A673 (cell line): ENCODE data around the gene CA5A. TPM values are rescaled to one million over a fixed set of nuclear protein-coding genes. Genes with fewer than 3 reads are reported as not detected.

ENCODE experiments used
- BruUV-seq: library from RNA; stranded (reverse); fragments of 400-500 nt; replicated peaks from 2 replicates; lab custom pipeline; 2021; lab: Mats Ljungman, UMichigan
- CTCF ChIA-PET: fragments of 300-600 bp; sonication (Branson Sonifier 250); formaldehyde crosslinking; loops from one replicate; lab custom pipeline; 2022; ENCODE audit warnings: antibody characterized with exemption; lab: Charles Lee
- POLR2A ChIA-PET: fragments of 300-600 bp; sonication (Branson Sonifier 250); formaldehyde crosslinking; loops from one replicate; lab custom pipeline; 2022; ENCODE audit warnings: antibody characterized with exemption; ENCODE audit not compliant: low non-redundant PET; lab: Charles Lee
- DNase-seq: peaks from one replicate; pipeline ENCODE4 v3.0.0-alpha.2; 2015; ENCODE audit warnings: low spot score
- H3K27ac ChIP-seq: fragments of 200-600 bp; sonication (generic); 2 replicates; pipeline ENCODE4 v1.5.1; 2016; ENCODE audit warnings: mixed run types, low read depth, mild to moderate bottlenecking, mixed read lengths, antibody characterized with exemption, low read length; ENCODE audit not compliant: poor library complexity, severe bottlenecking
- H3K27me3 ChIP-seq: fragments of 200-600 bp; sonication (generic); replicated peaks from 2 replicates; pipeline ENCODE4 v1.6.1; 2017; ENCODE audit warnings: mixed run types, low read depth, mild to moderate bottlenecking, mixed read lengths, antibody characterized with exemption, low read length; ENCODE audit not compliant: insufficient read depth, poor library complexity
- H3K36me3 ChIP-seq: fragments of 200-600 bp; sonication (generic); 2 replicates; pipeline ENCODE4 v1.6.1; 2016; ENCODE audit warnings: mixed run types, mild to moderate bottlenecking, mixed read lengths, antibody characterized with exemption, low read length; ENCODE audit not compliant: insufficient read depth, poor library complexity, severe bottlenecking
- H3K4me1 ChIP-seq: fragments of 200-600 bp; sonication (generic); 2 replicates; pipeline ENCODE4 v1.6.1; 2017; ENCODE audit warnings: mixed run types, mild to moderate bottlenecking, mixed read lengths, antibody characterized with exemption, low read length; ENCODE audit not compliant: insufficient read depth, poor library complexity, severe bottlenecking
- H3K4me3 ChIP-seq: fragments of 200-600 bp; sonication (generic); 2 replicates; pipeline ENCODE4 v1.5.1; 2016; ENCODE audit warnings: low read depth, mixed run types, mild to moderate bottlenecking, mixed read lengths, low read length; ENCODE audit not compliant: poor library complexity, severe bottlenecking
- H3K9me3 ChIP-seq: fragments of 200-600 bp; sonication (generic); 2 replicates; pipeline ENCODE4 v1.6.1; 2016; ENCODE audit warnings: mixed run types, low read depth, mild to moderate bottlenecking, mixed read lengths, antibody characterized with exemption, low read length; ENCODE audit not compliant: poor library complexity, severe bottlenecking
- EZH2 ChIP-seq: fragments of 200-600 bp; sonication (generic); IDR thresholded peaks from 2 replicates; pipeline ENCODE4 v1.6.1; 2017; ENCODE audit warnings: borderline replicate concordance, low read depth, mild to moderate bottlenecking, mixed read lengths, antibody characterized with exemption, low read length; ENCODE audit not compliant: poor library complexity, severe bottlenecking
- intact Hi-C: fragments of 100-400 bp; cut with micrococcal nuclease; formaldehyde crosslinking; loops from one replicate; pipeline ENCODE4 v1.10.0; 2022; ENCODE audit not compliant: unreplicated experiment
- total RNA-seq: library from RNA; stranded (reverse); gene quantifications from 2 replicates; pipeline ENCODE4 v1.2.3, GENCODE V29; 2021
- TF ChIP-seq, protein P1 (sequence below): fragments of 300-800, 200-600 bp; sonication (generic); conservative IDR thresholded peaks from 2 replicates; pipeline ENCODE4 v1.5.1; 2017; ENCODE audit warnings: low read depth, mild to moderate bottlenecking, antibody characterized with exemption, low read length, moderate library complexity, mixed read lengths

Gene CA5A
- total RNA-seq, 1 experiment from 2014 or later = not detected

DNA sequence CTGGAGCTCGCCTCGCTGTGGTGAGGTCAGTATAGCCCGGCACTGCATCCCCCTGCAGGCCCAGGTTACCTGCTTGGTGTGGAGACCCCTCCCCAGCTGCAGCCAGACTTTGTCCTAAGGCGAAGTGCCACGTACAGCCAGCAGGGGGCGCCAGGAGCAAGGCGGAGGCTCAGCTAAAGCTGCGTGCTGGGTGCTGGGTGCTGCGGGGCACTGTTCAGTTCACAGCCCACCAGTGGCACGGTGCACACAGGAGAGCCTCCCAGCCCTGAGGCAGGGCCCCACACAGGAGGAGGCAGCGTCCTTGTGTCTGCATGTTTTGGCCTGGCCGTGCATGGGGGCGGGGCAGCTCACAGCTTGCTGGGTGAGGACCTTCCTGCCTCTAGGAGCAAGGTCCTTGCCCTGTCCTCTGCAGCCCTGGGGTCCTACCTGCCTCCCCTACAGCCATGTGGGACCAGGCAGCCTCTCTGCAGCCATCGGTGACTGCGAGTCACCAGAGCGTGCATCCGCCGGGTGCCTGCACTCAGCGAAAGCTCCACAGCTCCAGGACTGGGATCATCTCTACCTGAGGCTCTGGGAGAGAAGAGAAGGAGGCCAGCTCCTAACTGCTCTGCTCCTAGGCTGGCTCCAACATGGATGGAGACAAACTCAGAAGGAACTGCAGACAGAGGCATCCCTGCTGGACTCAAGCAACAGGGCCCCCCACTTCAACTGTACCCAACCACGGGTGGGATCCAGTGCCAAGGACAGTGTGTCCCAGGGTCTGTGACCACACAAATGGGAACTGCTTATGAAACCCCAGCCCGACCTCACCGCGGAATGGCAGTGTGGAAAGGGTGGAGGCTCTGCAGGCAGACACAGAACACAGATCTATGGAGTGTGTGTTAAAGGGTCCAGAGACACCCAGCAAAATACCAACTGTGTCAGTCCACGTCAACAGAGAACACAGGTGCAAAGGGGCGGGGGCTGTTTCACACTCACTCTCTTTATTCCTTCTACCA lies 86.0 kb downstream of the CA5A start:
- TF ChIP-seq EZH2 = no peak
- TF ChIP-seq, protein P1, sequence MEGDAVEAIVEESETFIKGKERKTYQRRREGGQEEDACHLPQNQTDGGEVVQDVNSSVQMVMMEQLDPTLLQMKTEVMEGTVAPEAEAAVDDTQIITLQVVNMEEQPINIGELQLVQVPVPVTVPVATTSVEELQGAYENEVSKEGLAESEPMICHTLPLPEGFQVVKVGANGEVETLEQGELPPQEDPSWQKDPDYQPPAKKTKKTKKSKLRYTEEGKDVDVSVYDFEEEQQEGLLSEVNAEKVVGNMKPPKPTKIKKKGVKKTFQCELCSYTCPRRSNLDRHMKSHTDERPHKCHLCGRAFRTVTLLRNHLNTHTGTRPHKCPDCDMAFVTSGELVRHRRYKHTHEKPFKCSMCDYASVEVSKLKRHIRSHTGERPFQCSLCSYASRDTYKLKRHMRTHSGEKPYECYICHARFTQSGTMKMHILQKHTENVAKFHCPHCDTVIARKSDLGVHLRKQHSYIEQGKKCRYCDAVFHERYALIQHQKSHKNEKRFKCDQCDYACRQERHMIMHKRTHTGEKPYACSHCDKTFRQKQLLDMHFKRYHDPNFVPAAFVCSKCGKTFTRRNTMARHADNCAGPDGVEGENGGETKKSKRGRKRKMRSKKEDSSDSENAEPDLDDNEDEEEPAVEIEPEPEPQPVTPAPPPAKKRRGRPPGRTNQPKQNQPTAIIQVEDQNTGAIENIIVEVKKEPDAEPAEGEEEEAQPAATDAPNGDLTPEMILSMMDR = peak; percentile 98
- intact Hi-C loops = loop anchor here (5.0 kb wide), 1 partner anchor 73 kb away; no protein-coding TSS in a partner anchor
- Histone ChIP-seq H3K4me1 (peaks cover 56% of the 10 kb centered on the region), H3K9me3 (no peaks in the 10 kb centered on the region), H3K36me3 (peaks cover 75% of the 10 kb centered on the region), H3K27ac (peak overlapping the region; percentile 100), H3K4me3 (no peak overlapping the region), H3K27me3 (no peaks in the 10 kb centered on the region)
- DNase-seq = peak; percentile 81
- ChIA-PET CTCF (interaction anchor here (0.5 to 1.7 kb wide), 4 partner anchors 12 to 74 kb away, joined by 3 to 16 read pairs (median 9); no protein-coding TSS in a partner anchor), POLR2A (no interaction called here)
- no TSS peak for BruUV-seq

DNA sequence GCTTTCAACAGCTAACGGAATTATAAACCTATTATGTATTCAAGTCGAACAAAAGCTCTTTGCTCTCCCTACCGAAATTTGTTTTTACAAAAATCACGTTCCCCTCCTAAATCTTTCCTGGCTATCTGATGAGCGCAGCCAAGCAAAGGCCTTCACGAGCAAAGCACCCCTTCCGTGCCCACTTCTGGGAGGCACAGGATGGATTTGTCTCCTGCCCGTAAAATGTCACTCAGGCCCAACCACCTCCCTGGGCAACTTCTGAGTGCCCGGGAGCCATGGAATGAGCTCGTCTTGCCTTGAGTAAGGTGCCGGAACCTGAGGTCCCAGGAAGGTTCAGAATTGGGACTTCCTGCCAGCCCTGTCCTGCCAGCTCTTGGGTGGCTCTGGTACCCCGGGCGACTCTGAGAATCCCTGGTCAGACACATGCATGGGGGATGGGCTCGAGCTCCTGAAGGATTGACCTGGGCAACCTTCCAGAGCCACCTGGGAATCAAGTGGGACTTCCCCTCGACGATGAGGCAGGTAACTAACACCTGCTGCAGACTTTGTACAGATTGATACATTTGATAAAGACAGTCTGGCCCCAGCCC lies 86.8 kb downstream of the CA5A start:
- ChIA-PET POLR2A (interaction anchor here (0.6 kb wide), 2 partner anchors 20 to 69 kb away, joined by 3 to 4 read pairs; partner anchors contain the start of gene SLC7A5), CTCF (interaction anchor here (0.7 to 1.7 kb wide), 3 partner anchors 21 to 69 kb away, joined by 5 to 9 read pairs (median 9); no protein-coding TSS in a partner anchor)
- no peaks in the 10 kb centered on the region for H3K27me3 ChIP-seq
- no TSS peak for BruUV-seq
- no peak overlapping the region for H3K4me3 ChIP-seq
- H3K36me3 ChIP-seq = peaks cover 71% of the 10 kb centered on the region
- H3K4me1 ChIP-seq = peaks cover 54% of the 10 kb centered on the region
- H3K9me3 ChIP-seq = no peaks in the 10 kb centered on the region
- DNase-seq = no peak
- peak overlapping the region; percentile 40 for H3K27ac ChIP-seq
- intact Hi-C loops = loop anchor here (5.0 kb wide), 1 partner anchor 72 kb away; no protein-coding TSS in a partner anchor
- TF ChIP-seq, protein P1 = no peak
- no peak for TF ChIP-seq EZH2

DNA sequence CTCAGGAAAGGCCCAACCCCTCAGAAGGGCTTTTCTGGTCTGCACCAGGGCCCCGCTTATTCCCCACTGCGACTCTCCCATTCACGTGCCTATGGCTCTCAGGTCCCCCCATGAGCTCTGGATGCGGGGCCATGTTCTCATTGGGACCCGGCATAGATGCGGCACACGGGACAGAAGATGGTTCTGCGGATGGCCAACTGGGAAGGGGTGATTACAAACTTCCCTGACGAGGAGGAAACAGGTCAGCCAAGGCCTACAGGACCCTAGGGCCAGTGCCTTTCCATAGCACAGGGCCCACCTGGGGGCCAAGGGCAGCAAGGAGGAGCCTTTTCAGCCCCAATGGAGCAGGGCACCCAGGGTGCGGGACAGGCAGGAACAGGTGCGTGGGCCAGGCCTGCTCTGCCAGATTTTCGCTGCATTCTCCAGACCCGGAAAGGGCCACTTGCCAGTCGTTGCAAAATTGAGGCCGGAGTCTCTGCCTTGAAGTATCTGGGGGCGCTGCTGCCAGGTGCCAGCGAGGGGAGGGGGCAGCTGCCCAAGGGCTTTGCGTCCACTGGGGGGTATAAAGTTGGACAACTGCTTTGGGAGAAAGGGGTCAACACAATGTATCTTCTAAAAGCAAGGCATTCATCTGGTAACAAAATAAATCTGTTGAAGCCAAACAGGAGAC lies 87.5 kb downstream of the CA5A start:
- intact Hi-C loops = no loop called here
- Histone ChIP-seq H3K9me3 (no peaks in the 10 kb centered on the region), H3K27me3 (no peaks in the 10 kb centered on the region), H3K27ac (peak overlapping the region; percentile 60), H3K36me3 (peaks cover 72% of the 10 kb centered on the region), H3K4me1 (peaks cover 55% of the 10 kb centered on the region), H3K4me3 (no peak overlapping the region)
- ChIA-PET CTCF (interaction anchor here (0.7 to 1.7 kb wide), 3 partner anchors 22 to 68 kb away, joined by 5 to 9 read pairs (median 9); no protein-coding TSS in a partner anchor), POLR2A (interaction anchor here (0.6 kb wide), 2 partner anchors 21 to 68 kb away, joined by 3 to 4 read pairs; partner anchors contain the start of gene SLC7A5)
- DNase-seq = no peak
- no peak for TF ChIP-seq EZH2
- TF ChIP-seq, protein P1 = no peak
- BruUV-seq = no TSS peak
